GM19023 (cell line): ENCODE results near the gene MAPK8.

Experiments
- ATAC-seq: cut with Tn5 transposase; IDR thresholded peaks from one replicate; pipeline ENCODE4 v1.9.1; 2021; ENCODE audit warnings: mild to moderate bottlenecking, moderate library complexity; ENCODE audit not compliant: unreplicated experiment

Gene MAPK8

DNA sequence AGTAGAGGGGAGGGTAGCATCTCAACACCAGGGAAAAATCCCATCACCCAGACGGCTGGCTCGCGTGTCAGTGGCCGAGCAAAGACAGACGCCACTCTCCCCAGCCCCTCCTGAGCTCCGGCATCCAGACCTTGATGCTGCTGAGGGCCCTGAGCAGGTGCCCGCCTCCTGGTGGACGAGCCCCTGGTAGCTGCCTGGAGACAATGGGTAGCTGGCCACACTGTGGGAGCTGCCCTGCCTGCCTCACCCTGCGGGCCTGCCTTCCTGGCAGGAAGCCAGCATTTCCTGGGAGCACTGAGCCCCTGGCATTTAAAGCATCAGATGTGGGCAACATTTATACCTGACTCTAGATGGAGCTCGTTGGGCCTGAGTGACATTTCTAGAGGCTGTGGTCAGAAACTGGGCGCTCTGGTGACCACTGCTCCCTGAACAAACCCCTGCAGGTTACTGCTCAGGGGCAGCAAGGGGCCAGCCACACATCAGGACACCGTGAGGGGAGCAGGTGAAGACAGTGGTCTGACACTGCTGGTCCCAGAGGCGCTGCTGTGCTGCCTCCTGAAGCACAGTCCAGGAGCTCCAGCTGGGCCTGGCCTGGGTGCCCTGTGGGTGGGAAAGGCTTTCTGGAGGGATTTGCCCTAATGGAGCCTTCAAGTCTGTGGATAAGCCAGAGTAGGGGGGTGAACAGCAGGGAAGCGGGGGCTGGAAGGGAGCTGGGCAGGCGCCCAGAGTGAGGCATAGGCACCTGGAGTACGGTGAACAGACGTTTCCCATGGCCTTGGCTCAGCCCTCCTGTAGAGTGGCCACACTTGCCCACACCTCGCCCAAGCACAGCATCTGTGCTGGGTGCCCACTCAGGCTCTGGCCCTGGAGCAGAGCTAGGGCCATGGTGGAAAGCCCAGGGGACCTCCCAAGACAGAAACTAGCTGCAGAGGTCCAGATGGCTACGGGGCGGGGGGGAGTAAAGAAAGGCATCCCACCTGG lies 138.7 kb downstream of the MAPK8 start:
- no peak for ATAC-seq

DNA sequence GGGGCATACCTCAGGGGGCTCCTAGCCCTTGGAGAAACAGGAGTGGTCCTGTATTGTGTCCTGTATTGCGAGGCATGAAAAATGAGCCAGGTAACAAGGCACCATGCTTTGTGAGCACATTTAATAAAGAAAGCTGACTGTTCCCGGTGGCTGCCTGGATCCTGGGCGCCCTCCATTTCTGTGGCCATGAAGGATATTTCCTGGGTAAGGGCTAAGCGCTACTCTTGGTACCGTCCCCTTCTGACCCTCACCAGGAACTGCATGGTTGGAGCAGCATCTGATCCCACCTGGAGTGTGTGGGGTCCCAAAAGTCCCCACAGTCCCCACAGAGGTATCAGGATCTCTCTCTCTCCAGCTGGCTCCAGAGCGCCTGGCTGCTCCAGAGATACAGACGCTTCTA lies 139.5 kb downstream of the MAPK8 start:
- ATAC-seq, result no peak

- no peak for ATAC-seq
Observed at GRCh38 chr10:48446785-48447184, 140.3 kb downstream of the MAPK8 start.

DNA sequence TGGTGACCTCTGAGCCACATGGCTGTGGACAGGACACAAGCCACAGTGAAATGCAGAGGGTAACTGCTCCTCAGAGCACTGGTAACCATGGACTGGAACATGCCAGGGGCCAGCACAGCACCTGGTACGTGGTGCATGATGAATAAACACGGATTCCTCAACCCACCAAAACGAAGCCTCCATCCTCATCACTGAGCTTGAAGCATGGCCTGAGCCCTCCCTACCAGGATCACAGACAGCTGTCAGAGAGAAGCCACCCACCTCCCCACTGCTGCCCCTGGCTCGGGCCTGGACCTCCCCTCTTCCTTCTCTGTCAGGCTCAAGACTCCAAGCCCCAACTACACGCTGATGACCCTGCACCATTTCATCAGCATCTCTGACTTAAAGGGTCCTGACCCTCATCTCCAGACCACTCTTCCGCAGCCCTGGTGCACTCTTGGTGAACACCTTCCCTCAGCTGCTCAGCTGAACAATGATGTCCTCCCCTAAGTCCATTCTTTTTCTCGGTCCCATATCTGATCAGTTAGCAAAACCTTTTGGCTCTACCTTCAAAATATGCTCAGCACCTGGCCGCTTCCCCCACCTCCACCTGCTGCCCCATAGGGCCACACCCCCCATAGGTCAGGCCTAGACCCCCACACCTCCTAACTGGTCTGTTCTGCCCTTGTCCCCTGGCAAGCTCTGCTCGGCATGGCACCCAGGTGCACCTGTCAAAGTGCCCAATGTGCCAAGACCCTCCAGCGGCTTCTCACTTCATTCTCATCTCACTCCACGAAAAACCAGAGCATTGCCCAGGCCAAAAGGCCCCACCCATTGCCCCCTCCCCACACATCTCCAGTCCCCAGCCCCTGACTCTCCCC lies 141.1 kb downstream of the MAPK8 start:
- ATAC-seq, result no peak

- ATAC-seq, result no peak
Observed at GRCh38 chr10:48448796-48449195, 142.3 kb downstream of the MAPK8 start.

DNA sequence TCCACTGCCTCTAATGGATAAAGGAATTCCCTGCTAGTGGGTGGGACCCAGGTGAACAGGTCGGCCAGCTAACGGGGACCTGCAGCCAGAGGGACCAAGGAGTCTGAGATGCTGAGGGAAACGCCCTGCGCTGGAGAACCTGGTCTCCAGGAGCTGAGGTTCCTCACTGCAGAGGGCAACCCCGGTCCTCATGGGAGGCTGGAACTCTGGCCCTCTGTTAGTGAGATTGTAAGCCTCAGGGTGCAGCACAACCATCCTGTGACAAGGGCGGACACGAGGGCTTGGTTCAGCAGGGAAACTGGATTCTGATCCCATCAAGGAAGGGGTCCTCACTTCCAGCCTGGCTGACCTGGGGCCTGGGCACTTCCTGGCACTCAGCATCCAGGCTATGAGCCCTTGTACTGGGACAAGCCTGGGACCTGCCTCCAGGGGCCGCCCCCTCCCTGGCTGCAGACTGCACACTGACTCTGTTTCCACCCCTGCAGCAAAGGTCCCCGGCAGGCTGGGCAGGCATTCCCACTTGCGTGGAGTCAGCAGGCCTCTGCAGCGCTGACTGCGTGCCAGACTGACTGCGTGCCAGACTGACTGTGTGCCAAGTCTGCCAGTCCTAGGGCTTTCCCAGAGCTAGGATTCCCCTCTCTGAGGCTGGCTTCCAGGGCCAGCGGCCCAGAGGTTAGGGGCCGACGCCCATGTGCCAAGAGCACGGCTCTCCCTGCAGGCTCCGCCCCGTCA lies 143.2 kb downstream of the MAPK8 start:
- ATAC-seq, result no peak

- no peak for ATAC-seq
Observed at GRCh38 chr10:48450233-48450740, 143.8 kb downstream of the MAPK8 start.

DNA sequence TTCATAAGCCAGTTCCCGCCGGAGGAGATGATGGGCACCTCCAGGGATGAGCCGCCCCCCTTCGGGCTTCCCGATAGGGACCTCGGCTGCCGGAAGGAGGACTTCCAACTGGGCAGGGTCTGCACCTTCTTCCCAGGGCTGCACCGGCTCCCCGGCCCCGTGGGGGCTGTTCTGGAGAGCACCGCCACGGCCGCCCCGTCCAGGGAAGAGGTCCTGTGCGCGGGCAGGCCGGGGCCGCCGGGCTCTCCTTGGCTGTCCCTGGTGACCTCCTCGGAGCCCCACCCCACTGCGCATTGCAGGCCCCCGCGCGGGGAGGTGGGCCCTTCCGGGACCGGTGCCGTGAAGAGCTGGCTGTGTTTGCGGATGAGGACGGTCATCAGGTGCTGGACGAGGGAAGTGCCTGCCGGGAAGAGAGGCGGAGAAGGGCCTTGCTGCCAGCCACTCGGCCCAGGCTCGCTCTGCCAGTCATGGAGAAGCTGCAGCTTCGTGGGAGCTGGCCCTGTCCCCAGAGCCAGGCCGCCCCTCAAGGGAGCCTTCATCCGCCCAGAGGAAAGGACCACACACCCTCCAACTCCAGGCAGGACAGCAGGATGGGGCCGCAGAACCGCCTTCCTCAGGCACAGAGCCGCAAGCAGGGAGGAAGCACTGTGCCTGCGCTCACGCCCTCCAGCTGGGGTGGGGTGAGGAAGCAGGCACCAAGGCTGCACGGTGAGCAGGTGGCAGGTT lies 144.4 kb downstream of the MAPK8 start:
- ATAC-seq, result no peak

- no peak for ATAC-seq
Observed at GRCh38 chr10:48451969-48452878, 145.7 kb downstream of the MAPK8 start.

DNA sequence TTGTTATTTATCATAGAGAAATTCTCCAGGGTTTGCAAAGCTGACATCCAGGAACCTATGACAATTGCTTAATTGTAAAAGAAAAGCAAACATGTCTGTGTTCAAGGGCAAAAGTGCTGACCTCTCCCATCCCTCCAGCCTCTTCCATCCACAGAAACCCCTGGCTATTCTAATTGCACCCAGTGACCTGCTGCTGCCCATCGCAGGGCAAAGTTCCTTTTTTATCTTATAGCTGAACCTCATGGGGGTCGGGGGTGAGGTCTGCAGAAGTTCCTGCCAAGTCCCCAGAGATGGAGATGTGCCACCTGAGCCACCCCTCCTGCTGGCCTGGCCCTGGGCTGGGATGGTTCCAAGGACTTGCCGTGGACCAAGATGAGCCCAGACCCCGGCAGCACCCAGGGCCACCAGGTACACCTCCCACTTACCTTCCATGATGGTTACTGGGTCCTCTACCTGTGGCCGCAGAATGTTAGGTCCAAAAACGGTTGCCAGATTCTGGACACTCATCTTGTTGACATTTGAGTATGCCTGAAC lies 146.5 kb downstream of the MAPK8 start:
- ATAC-seq, result no peak

DNA sequence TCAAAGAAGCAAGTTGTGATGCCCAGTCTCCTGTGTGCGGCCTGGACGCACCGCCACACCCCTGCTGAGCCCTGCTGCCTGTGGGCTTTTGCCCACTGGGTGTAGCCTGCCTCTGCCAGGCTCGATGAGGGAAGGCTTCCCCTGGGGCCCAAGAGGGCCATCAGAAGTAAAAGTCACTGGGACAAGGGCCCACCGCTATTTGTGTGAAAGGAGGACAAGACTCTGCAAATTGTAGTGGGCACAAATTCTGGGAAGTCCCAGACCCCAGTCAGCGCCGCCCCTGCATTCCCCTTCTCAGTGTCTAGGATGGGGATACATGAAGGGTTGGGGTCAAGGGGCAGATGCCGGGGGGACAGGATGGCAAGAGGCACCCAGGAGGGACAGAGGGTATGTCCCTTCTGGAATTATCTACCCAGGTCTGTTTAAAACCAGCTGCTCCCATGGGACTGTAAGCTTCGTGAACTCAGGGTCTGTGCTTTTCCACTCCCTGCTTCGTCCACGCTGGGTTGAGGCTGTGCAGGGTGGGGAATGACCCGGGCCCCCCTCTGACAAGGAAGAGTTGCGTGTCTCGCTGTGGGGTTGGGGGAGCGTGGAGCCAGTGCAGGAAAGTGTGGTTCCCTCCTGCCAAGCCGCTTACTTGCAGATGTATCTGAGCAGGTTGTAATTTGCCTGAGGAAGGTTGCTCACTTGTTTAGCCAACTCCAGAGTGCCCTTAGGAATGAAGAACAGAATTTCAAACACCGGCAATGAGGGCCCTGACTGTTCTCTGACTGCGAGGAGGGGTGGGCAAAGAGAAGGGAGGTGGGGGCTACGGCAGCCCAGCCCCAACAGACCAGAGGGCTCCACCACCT lies 147.2 kb downstream of the MAPK8 start:
- no peak for ATAC-seq

GRCh38 chr10:48454302-48455054 lies 148.0 kb downstream of the MAPK8 start:
- no peak for ATAC-seq

- no peak for ATAC-seq
Observed at GRCh38 chr10:48455055-48455391, 148.5 kb downstream of the MAPK8 start.

DNA sequence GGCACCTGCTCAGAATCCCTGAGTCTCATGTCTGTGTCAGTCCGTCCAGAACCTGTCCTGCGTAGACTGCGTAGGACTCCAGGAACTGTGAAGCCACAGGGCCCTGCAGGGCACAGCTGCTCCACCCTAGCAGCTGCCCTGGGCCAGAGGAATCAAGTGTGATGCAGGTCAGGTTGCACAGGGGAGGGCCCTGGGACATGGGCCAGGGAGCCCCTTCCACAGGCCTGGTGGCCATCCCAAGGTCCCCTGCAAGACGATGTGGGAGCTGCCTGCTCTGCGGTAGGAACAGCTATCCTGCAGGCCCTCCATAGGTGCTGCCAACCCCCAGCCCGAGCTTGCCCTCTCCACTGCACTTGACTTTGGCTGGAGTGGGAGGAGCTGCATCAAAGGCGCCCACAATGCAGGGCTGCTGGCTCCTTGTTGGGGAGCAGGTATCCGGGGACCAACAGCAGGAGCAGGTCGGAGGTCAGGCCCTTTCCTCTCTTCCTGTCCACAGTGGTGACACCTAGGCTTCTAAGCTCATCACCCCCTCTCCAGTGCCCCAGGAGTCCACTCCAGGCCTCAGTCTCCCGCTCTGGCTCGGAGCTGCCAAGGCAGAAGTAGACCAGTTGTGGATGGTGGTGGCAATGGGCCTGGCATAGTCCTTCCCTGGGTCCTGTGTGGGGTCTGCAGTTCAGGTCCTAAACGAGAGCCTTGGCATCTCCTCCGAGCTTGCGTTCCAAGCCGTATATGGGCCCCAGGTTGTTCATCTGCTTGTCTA lies 149.1 kb downstream of the MAPK8 start:
- no peak for ATAC-seq

GRCh38 chr10:48456361-48456804 lies 149.9 kb downstream of the MAPK8 start:
- no peak for ATAC-seq
